Sigmoid colon (tissue), 4 donors: ENCODE measurements around the gene MKRN2OS.

ENCODE experiments used
- CTCF ChIP-seq, 4 experiments: fragments of 450-650 bp in 3 of 4; fragments of 200-600 bp in 1 of 4; IDR thresholded peaks; one replicate each; pipeline ENCODE4 v1.5.1; 2016 to 2019; ENCODE audit warnings: antibody characterized with exemption in 4 of 4, mild to moderate bottlenecking in 3 of 4, moderate library complexity in 2 of 4
- EP300 ChIP-seq, 4 donors: sonication (generic); formaldehyde crosslinking; IDR thresholded peaks; one replicate each; pipeline ENCODE4 v1.6.1; 2017; ENCODE audit warnings: antibody characterized with exemption in 4 of 4
- POLR2A ChIP-seq, 2 donors: fragments of 450-650 bp; IDR thresholded peaks; one replicate each; pipeline ENCODE4 v1.6.1; 2016; ENCODE audit warnings: antibody characterized with exemption in 2 of 2, mild to moderate bottlenecking in 2 of 2, moderate library complexity in 2 of 2
- POLR2AphosphoS5 ChIP-seq, 4 donors: sonication (generic); formaldehyde crosslinking; IDR thresholded peaks; one replicate each; pipeline ENCODE4 v1.6.1; 2017; ENCODE audit warnings: antibody characterized with exemption in 4 of 4

GRCh38 chr3:12574131-12574530 is 28.8 kb upstream of the MKRN2OS start:
- TF ChIP-seq CTCF (IDR thresholded peaks at IDR 0.05), result no peak
- TF ChIP-seq POLR2A (IDR thresholded peaks at IDR 0.05), result no peak
- TF ChIP-seq POLR2AphosphoS5 (IDR thresholded peaks at IDR 0.05), result no peak
- TF ChIP-seq EP300 (IDR thresholded peaks at IDR 0.05), result no peak
